Activated T-cell treated with anti-CD3 and anti-CD28 coated beads, Interleukin-2, amount 50 U/mL, for 24 hours (primary cell): Measurements from ENCODE around the gene WAS.
A peak's percentile ranks its signal among the peaks of the same experiment; 100 is the strongest.
"Not testable (repeated sequence)": the region's sequence is repeated elsewhere in the genome, so short reads cannot be mapped to it uniquely, and the experiment has no call there.

Source experiments
- DNase-seq: peaks from one replicate; pipeline ENCODE4 v3.0.0-alpha.2; 2020
- H3K27ac Mint-ChIP-seq: 2 replicates; pipeline ENCODE4 v1.8.0; 2020; ENCODE audit warnings: mild to moderate bottlenecking, mixed read lengths
- H3K27me3 Mint-ChIP-seq: 2 replicates; pipeline ENCODE4 v1.8.0; 2020; ENCODE audit warnings: mixed read lengths
- H3K36me3 Mint-ChIP-seq: 2 replicates; pipeline ENCODE4 v1.8.0; 2020; ENCODE audit warnings: low read depth, mixed read lengths
- H3K4me1 Mint-ChIP-seq: 2 replicates; pipeline ENCODE4 v1.8.0; 2020; ENCODE audit warnings: low read depth, mixed read lengths
- H3K4me3 Mint-ChIP-seq: 2 replicates; pipeline ENCODE4 v1.8.0; 2020; ENCODE audit warnings: mild to moderate bottlenecking, moderate library complexity, mixed read lengths
- H3K9me3 Mint-ChIP-seq: 2 replicates; pipeline ENCODE4 v1.8.0; 2020; ENCODE audit warnings: mixed read lengths

WAS gene

DNA sequence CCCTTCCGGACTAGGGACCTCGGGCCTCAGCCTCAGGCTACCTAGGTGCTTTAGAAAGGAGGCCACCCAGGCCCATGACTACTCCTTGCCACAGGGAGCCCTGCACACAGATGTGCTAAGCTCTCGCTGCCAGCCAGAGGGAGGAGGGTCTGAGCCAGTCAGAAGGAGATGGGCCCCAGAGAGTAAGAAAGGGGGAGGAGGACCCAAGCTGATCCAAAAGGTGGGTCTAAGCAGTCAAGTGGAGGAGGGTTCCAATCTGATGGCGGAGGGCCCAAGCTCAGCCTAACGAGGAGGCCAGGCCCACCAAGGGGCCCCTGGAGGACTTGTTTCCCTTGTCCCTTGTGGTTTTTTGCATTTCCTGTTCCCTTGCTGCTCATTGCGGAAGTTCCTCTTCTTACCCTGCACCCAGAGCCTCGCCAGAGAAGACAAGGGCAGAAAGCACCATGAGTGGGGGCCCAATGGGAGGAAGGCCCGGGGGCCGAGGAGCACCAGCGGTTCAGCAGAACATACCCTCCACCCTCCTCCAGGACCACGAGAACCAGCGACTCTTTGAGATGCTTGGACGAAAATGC, at the start of gene WAS:
Gene WAS, plus strand, starts transcription at position 389 of the 572 bp plus-strand sequence. Its CDS starts 55 bp downstream, at position 444.
- peak; percentile 71 for DNase-seq
- Mint-ChIP-seq H3K4me1 (peaks cover 51% of the 10 kb centered on the region), H3K27me3 (peaks cover 9% of the 10 kb centered on the region), H3K9me3 (no peaks in the 10 kb centered on the region), H3K27ac (peak within 1 kb of the TSS; percentile 87), H3K36me3 (peaks cover 45% of the 10 kb centered on the region), H3K4me3 (peak within 1 kb of the TSS; percentile 81)

DNA sequence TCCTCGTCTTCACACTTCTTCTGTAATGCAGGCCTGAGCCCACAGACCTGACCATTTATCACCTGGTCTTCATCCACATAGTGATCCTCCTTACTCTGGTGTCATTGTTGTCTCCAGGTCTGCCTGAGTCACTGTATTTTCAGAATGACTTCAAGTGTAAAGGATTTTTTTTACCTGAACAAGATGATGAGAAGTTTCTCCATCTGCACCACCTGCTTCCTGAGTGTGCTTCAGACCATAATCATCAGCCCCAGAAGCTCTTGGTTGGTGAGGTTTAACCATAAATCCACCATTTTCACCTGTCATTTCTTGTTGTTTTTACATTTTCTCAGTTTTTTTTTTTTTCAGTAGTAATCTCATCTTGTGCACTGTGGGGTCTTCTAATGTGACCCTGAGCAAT, 47.3 kb upstream of the WAS start:
- Mint-ChIP-seq H3K27me3 (peaks cover 8% of the 10 kb centered on the region), H3K27ac (no peak overlapping the region), H3K4me1 (peaks cover 5% of the 10 kb centered on the region), H3K9me3 (no peaks in the 10 kb centered on the region), H3K4me3 (no peak overlapping the region), H3K36me3 (no peaks in the 10 kb centered on the region)
- DNase-seq = no peak

DNA sequence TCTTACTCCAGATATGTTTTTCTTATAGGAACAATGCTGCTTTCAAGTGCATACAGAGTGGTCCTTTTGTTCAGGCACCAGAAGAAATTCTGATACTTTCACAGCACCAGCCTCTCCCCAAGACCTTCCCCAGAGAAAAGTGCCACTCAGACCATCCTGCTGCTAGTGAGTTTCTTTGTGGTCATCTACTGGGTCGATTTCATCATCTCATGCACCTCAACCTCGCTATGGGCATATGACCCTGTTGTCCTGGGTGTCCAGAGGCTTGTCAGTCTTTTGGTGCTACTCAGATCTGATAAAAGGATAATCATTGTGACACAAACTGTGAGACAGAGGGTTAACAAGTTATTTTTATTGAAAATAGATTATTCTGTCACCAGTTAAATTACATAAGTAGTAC, 46.8 kb upstream of the WAS start:
- no peaks in the 10 kb centered on the region for H3K9me3 Mint-ChIP-seq
- no peak overlapping the region for H3K4me3 Mint-ChIP-seq
- H3K36me3 Mint-ChIP-seq = no peaks in the 10 kb centered on the region
- peaks cover under 1% of the 10 kb centered on the region for H3K4me1 Mint-ChIP-seq
- no peak for DNase-seq
- no peak overlapping the region for H3K27ac Mint-ChIP-seq
- H3K27me3 Mint-ChIP-seq = peaks cover 8% of the 10 kb centered on the region

DNA sequence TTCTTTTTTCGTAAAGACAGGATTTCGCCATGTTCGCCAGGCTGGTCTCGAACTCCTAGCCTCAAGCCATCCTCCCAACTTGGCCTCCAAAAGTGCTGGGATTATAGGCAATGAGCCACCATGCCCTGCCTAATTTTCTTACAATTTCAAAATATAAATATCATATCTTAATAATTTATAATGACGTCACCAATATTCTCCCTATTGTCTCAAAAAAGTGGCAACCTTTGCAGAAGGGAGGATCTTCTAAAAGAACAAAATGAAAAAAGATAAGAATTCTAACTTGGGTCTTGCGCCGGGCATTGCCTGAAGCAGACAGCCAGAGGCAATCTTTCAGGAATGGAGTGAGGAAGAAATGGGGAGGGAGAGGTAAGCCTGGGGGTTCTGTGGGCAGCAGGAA, 37.9 kb upstream of the WAS start:
- no peaks in the 10 kb centered on the region for H3K4me1 Mint-ChIP-seq
- H3K9me3 Mint-ChIP-seq = no peaks in the 10 kb centered on the region
- no peak for DNase-seq
- no peak overlapping the region for H3K4me3 Mint-ChIP-seq
- no peak overlapping the region for H3K27ac Mint-ChIP-seq
- no peaks in the 10 kb centered on the region for H3K36me3 Mint-ChIP-seq
- H3K27me3 Mint-ChIP-seq = peaks cover 5% of the 10 kb centered on the region

DNA sequence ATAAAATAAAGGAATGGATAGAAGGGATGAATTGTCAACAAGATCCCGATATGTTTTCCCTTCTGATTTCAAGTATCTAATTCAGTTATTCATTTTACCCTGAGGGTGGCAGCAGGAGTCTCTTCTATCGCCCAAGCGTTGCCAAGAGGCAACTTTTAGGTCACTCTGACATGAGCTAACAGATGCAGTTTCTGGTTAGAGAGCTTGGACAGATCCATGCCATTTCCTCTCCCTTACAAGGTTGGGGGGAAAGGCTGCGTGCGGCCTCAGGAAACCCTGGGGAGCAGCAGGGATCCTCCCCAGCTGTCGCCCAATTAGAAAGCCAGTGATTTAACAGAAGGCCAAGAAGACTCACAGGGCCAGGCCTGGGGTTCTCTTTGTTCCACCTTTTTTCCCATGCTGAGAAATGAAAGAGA, 35.3 kb upstream of the WAS start:
- Mint-ChIP-seq H3K27ac (peak overlapping the region; percentile 64), H3K36me3 (no peaks in the 10 kb centered on the region), H3K27me3 (peaks cover 18% of the 10 kb centered on the region), H3K4me1 (peaks cover 4% of the 10 kb centered on the region), H3K4me3 (no peak overlapping the region), H3K9me3 (no peaks in the 10 kb centered on the region)
- DNase-seq = no peak

DNA sequence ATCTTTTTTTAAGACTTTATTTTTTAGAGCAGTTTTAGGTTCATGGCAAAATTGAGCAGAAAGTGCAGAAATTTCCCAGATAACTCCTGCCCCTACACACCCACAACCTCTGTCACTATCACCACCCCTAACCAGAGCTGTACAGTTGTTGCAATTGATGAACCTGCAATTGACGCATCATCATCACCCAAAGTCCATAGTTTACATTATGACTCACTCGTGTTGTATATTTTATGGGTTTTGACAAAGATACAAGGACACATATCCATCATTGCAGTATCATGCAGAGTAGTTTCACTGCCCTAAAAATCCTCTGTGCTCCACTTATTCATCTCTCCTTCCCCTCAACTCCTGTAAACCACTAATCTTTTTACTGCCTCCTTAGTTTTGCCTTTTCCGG, 34.5 kb upstream of the WAS start:
- H3K27ac Mint-ChIP-seq = no peak overlapping the region
- DNase-seq = no peak
- H3K36me3 Mint-ChIP-seq = no peaks in the 10 kb centered on the region
- H3K9me3 Mint-ChIP-seq = no peaks in the 10 kb centered on the region
- peaks cover 4% of the 10 kb centered on the region for H3K4me1 Mint-ChIP-seq
- peaks cover 22% of the 10 kb centered on the region for H3K27me3 Mint-ChIP-seq
- H3K4me3 Mint-ChIP-seq = no peak overlapping the region

DNA sequence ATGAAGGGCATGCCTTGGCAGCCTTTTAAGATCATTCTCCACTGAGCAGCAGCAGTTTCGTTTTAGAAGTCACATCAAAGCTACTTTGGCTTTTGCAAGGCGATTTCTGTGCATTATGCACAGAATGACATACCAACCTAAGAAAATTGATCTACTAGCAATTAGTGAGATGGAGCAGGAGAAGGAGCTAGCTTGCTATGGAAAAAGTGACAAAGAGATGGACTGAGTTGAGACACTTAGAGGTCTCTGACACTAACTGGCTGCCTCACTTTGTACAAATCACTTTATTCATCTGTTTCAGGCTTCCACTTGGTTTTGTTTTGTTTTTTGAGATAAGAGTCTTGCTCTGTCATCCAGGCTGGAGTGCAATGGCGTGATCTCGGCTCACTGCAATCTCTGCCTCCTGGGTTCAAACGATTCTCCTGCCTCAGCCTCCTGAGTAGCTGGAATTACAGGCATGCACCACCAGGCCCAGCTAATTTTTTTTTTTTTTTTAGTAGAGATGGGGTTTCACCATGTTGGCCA, 31.5 kb upstream of the WAS start:
- DNase-seq, H3K9me3 Mint-ChIP-seq, H3K36me3 Mint-ChIP-seq, H3K4me3 Mint-ChIP-seq, H3K4me1 Mint-ChIP-seq: not testable (repeated sequence)
- H3K27me3 Mint-ChIP-seq = peaks cover 33% of the 10 kb centered on the region
- H3K27ac Mint-ChIP-seq = peak overlapping the region; percentile 57

DNA sequence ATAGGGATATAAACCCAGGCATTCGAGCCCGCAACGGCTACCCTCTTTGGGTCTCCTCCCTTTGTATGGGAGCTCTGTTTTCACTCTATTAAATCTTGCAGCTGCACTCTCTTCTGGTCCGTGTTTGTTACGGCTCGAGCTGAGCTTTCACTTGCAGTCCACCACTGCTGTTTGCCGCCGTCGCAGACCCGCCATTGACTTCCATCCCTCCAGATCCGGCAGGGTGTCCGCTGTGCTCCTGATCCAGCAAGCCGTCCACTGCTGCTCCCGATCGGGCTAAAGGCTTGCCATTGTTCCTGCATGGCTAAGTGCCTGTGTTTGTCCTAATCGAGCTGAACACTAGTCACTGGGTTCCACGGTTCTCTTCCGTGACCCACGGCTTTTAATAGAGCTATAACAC, 28.9 kb upstream of the WAS start:
- not testable (repeated sequence) for H3K36me3 Mint-ChIP-seq, H3K4me3 Mint-ChIP-seq, DNase-seq, H3K4me1 Mint-ChIP-seq, H3K9me3 Mint-ChIP-seq, H3K27ac Mint-ChIP-seq
- H3K27me3 Mint-ChIP-seq = peaks cover 33% of the 10 kb centered on the region

DNA sequence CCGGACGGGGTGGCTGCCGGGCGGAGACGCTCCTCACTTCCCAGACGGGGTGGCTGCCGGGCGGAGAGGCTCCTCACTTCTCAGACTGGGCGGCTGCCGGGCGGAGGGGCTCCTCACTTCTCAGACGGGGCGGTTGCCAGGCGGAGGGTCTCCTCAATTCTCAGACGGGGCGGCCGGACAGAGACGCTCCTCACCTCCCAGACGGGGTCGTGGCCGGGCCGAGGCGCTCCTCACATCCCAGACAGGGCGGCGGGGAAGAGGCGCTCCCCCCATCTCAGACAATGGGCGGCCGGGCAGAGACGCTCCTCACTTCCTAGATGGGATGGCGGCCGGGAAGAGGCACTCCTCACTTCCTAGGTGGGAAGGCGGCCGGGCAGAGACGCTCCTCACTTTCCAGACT, 23.9 kb upstream of the WAS start:
- H3K4me1 Mint-ChIP-seq = peaks cover 12% of the 10 kb centered on the region
- H3K9me3 Mint-ChIP-seq, H3K27ac Mint-ChIP-seq: not testable (repeated sequence)

DNA sequence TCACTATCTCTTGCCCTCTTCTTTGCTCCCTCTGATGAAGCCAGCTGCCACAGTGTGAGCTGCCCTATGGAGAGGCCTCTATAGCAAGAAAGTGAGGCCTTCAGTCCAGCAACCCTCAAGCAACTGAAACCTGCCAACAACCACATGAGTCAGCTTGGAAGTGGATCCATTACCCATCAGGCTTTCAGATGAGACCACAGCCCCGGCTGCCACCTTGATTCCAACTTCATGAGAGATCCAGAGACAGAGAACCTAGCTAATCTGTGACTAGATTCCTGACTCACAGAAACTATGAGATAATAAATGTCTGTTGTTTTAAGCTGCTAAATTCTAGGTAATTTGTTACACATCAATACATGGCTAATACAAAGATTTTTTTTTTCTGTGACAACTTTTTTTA, 20.4 kb upstream of the WAS start:
- Mint-ChIP-seq H3K36me3 (no peaks in the 10 kb centered on the region), H3K9me3 (no peaks in the 10 kb centered on the region), H3K27me3 (peaks cover 2% of the 10 kb centered on the region), H3K27ac (no peak overlapping the region), H3K4me1 (peaks cover 12% of the 10 kb centered on the region), H3K4me3 (no peak overlapping the region)
- no peak for DNase-seq

More for the DNA sequence above, 23.9 kb upstream of the WAS start:
- peaks cover 11% of the 10 kb centered on the region for H3K27me3 Mint-ChIP-seq
- not testable (repeated sequence) for H3K36me3 Mint-ChIP-seq, DNase-seq, H3K4me3 Mint-ChIP-seq

DNA sequence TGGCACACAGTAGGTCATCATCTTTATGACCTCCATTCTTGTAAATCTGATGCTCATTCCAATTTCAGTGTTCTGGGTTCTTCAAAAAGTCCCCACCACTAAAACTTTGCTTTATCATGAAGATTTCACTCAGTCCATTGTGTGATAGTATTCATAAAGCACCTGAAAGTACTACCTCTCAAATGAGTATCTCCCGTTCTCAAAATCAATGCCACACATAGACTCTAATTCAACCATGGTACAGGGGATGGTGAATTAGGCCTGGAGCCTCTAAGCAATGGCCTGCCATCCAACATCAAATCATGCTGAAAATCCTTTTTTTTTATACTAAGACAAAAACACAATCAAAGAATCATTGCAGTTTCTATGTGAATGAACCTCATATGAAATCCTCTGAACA, 19.4 kb upstream of the WAS start:
- H3K27ac Mint-ChIP-seq = no peak overlapping the region
- no peak overlapping the region for H3K4me3 Mint-ChIP-seq

DNA sequence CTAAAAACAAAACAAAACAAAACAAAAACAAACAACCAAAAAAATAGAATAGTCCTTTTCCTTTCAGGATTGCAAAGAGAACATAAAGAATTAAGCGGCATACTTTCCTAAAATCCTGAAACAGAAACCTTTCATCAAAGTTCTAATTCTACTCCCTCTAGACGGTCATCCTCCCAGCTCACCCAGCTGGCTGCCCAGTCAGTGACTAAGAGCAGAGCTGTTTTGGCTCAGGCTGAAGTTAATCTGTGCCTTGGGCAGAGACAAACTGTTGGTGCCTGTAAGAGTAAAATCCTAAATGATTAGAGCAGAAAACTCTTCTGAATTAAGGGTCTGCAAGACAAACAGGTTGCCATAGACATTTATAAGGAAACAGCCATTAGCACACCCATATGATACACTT, 17.6 kb upstream of the WAS start:
- no peaks in the 10 kb centered on the region for H3K36me3 Mint-ChIP-seq
- no peak overlapping the region for H3K4me3 Mint-ChIP-seq
- H3K4me1 Mint-ChIP-seq = peaks cover 9% of the 10 kb centered on the region
- H3K27ac Mint-ChIP-seq = no peak overlapping the region
- no peaks in the 10 kb centered on the region for H3K9me3 Mint-ChIP-seq
- peaks cover 7% of the 10 kb centered on the region for H3K27me3 Mint-ChIP-seq
- DNase-seq = no peak

More for the DNA sequence above, 19.4 kb upstream of the WAS start:
- H3K36me3 Mint-ChIP-seq = no peaks in the 10 kb centered on the region
- no peak for DNase-seq
- H3K4me1 Mint-ChIP-seq = peaks cover 12% of the 10 kb centered on the region
- no peaks in the 10 kb centered on the region for H3K9me3 Mint-ChIP-seq
- peaks cover 7% of the 10 kb centered on the region for H3K27me3 Mint-ChIP-seq

DNA sequence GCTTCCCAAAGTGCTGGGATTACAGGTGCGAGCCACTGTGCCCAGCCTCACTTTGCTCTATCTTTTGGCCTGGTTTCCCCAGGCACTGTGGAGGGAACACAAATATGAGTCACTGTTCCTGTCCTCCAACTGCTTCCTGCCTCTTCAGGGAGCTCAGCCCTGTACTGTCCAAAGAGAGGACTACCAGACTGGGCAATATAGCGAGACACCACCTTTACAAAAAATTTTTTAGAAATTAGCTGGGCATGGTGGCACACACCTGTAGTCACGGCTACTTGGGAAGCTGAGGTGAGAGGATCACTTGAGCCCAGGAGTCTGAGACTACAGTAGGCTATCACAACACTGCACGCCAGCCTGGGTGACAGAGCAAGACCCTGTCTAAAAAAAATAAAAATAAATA, 16.9 kb upstream of the WAS start:
- Mint-ChIP-seq H3K9me3 (no peaks in the 10 kb centered on the region), H3K4me1 (peaks cover 5% of the 10 kb centered on the region), H3K4me3 (no peak overlapping the region), H3K27me3 (peaks cover 7% of the 10 kb centered on the region), H3K27ac (no peak overlapping the region), H3K36me3 (no peaks in the 10 kb centered on the region)
- DNase-seq = no peak

DNA sequence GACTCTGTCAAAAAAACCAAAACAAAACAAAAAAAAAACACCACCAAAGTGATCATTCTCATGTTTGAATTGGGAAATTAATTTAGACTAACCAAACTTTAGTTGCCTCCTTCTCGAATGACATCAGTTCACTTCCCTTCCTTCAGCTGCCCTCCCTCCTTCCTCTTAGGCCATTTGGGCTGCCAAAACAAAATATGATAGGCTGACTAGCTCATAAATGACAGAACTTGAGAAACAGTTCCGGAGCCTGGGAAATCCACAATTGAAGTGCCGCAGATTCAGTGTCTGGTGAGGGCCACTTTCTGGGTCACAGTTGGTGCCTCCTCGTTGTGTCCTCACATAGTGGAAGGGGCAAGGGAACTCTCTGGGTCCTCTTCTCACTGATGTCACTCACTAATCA, 16.1 kb upstream of the WAS start:
- Mint-ChIP-seq H3K27ac (no peak overlapping the region), H3K36me3 (no peaks in the 10 kb centered on the region), H3K9me3 (no peaks in the 10 kb centered on the region), H3K4me1 (peaks cover 5% of the 10 kb centered on the region), H3K4me3 (no peak overlapping the region), H3K27me3 (peaks cover 9% of the 10 kb centered on the region)
- DNase-seq = no peak

DNA sequence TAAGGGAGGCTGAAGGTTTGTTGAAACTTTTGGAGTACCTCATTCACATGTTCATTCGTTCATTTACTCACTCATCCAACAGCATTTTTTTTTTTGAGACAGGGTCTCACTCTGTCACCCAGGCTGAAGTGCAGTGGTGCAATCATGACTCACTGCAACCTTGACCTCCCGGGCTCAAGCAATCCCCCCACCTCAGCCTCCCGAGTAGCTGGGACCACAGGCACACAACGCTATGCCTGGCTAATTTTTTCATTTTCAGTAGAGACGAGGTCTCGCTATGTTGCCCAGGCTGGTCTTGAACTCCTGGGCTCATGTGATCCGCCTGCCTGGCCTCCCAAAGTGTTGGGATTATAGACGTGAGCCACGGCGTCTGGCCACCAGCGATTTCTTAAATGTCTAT, 15.4 kb upstream of the WAS start:
- not testable (repeated sequence) for DNase-seq, H3K27ac Mint-ChIP-seq, H3K4me3 Mint-ChIP-seq

More for the DNA sequence above, 15.4 kb upstream of the WAS start:
- not testable (repeated sequence) for H3K4me1 Mint-ChIP-seq, H3K9me3 Mint-ChIP-seq, H3K36me3 Mint-ChIP-seq
- H3K27me3 Mint-ChIP-seq = peaks cover 10% of the 10 kb centered on the region
